ENCODE measurements around the gene CD52. TPM values are rescaled to one million over a fixed set of nuclear protein-coding genes. Genes with fewer than 3 reads are reported as not detected.

Gene CD52
- polyA plus RNA-seq, 3 donors = 2.8 to 7.9 (median 5.3) TPM

Other genes with a start within 250 kb of the CD52 start
- gene PDIK1L, start 206.1 kb upstream of the CD52 start, polyA plus RNA-seq (ENCODE audit: insufficient read length in 3 of 3) = 10 to 100 TPM; 20.5 to 22.0 (median 20.7) TPM
- 1 to 10 TPM; 1.2 to 1.3 (median 1.2) TPM for gene FAM110D, start 158.9 kb upstream of the CD52 start, polyA plus RNA-seq (ENCODE audit: insufficient read length in 3 of 3)
- gene C1orf232, start 149.0 kb upstream of the CD52 start, polyA plus RNA-seq (ENCODE audit: insufficient read length in 3 of 3) = under 1 TPM in 1 of 3 donors, not detected in 2; 0.38 TPM
- gene ZNF593, start 148.1 kb upstream of the CD52 start, polyA plus RNA-seq (ENCODE audit: insufficient read length in 3 of 3) = 10 to 100 TPM; 12.4 to 15.4 (median 13.1) TPM
- gene ZNF593OS, start 146.1 kb upstream of the CD52 start, polyA plus RNA-seq (ENCODE audit: insufficient read length in 3 of 3) = under 1 TPM; 0.42 to 0.62 (median 0.60) TPM
- 10 to 100 TPM in 2 of 3 donors, 1 to 10 TPM in 1; 9.0 to 11.7 (median 10.3) TPM for gene CNKSR1, start 140.5 kb upstream of the CD52 start, polyA plus RNA-seq (ENCODE audit: insufficient read length in 3 of 3)
- under 1 TPM in 1 of 3 donors, not detected in 2; 0.10 TPM for gene CATSPER4, start 127.4 kb upstream of the CD52 start, polyA plus RNA-seq (ENCODE audit: insufficient read length in 3 of 3)
- gene CEP85, start 83.8 kb upstream of the CD52 start, polyA plus RNA-seq (ENCODE audit: insufficient read length in 3 of 3) = 10 to 100 TPM; 13.7 to 18.9 (median 15.0) TPM
- gene SH3BGRL3, start 37.9 kb upstream of the CD52 start, polyA plus RNA-seq (ENCODE audit: insufficient read length in 3 of 3) = 100 to 1,000 TPM in 1 of 3 donors, 10 to 100 TPM in 2; 83.5 to 110 (median 94.5) TPM
- 10 to 100 TPM; 33.2 to 35.5 (median 35.3) TPM for gene UBXN11, start 11.3 kb upstream of the CD52 start, polyA plus RNA-seq (ENCODE audit: insufficient read length in 3 of 3)
- gene CRYBG2, start 36.2 kb downstream of the CD52 start, polyA plus RNA-seq (ENCODE audit: insufficient read length in 3 of 3) = 1 to 10 TPM in 1 of 3 donors, under 1 TPM in 2; 0.46 to 1.0 (median 0.80) TPM
- not detected for gene ZNF683, start 54.8 kb downstream of the CD52 start, polyA plus RNA-seq (ENCODE audit: insufficient read length in 3 of 3)
- under 1 TPM in 2 of 3 donors, not detected in 1; 0.06 to 0.07 TPM for gene LIN28A, start 92.9 kb downstream of the CD52 start, polyA plus RNA-seq (ENCODE audit: insufficient read length in 3 of 3)
- gene DHDDS, start 114.4 kb downstream of the CD52 start, polyA plus RNA-seq (ENCODE audit: insufficient read length in 3 of 3) = 10 to 100 TPM; 32.4 to 37.1 (median 36.1) TPM
- gene HMGN2, start 154.5 kb downstream of the CD52 start, polyA plus RNA-seq (ENCODE audit: insufficient read length in 3 of 3) = 1,000 to 10,000 TPM; 1,175 to 1,202 (median 1,200) TPM
- 10 to 100 TPM; 19.8 to 22.9 (median 21.6) TPM for gene RPS6KA1, start 211.8 kb downstream of the CD52 start, polyA plus RNA-seq (ENCODE audit: insufficient read length in 3 of 3)

All from right renal cortex interstitium (tissue), 3 donors.